Erythroblast (primary cell): ENCODE results near the gene SPX.
A peak's percentile ranks its signal among the peaks of the same experiment; 100 is the strongest.

Experiments used
- DNase-seq, 2 experiments: peaks; one replicate each; lab custom pipeline; 2025; lab: John Stamatoyannopoulos, UW
- GATA1 ChIP-seq: IDR thresholded peaks from 2 replicates; pipeline ENCODE4 v1.6.1; 2011; ENCODE audit warnings: low read depth, mild to moderate bottlenecking, control low read depth, low read length, moderate library complexity
- POLR2A ChIP-seq: IDR thresholded peaks from 2 replicates; pipeline ENCODE4 v1.6.1; 2011; ENCODE audit warnings: mild to moderate bottlenecking, low read length

SPX gene

GRCh38 chr12:21521541-21521940, 4.6 kb upstream of the SPX start:
- peak in 1 of 2 experiments; percentile 12 for DNase-seq
- TF ChIP-seq GATA1 (no peak), POLR2A (no peak)

GRCh38 chr12:21523148-21523547, 2.9 kb upstream of the SPX start:
- no peak for TF ChIP-seq POLR2A
- TF ChIP-seq GATA1: no peak
- DNase-seq: no peak

GRCh38 chr12:21526721-21527345, 737 bp downstream of the SPX start:
- no peak for DNase-seq
- TF ChIP-seq GATA1: no peak
- TF ChIP-seq POLR2A: no peak

- peak; percentile 19 to 29 for DNase-seq
- no peak for TF ChIP-seq GATA1
Observed at GRCh38 chr12:21527451-21528180, 1.5 kb downstream of the SPX start.

GRCh38 chr12:21528953-21529352, 2.9 kb downstream of the SPX start:
- DNase-seq: no peak

DNA sequence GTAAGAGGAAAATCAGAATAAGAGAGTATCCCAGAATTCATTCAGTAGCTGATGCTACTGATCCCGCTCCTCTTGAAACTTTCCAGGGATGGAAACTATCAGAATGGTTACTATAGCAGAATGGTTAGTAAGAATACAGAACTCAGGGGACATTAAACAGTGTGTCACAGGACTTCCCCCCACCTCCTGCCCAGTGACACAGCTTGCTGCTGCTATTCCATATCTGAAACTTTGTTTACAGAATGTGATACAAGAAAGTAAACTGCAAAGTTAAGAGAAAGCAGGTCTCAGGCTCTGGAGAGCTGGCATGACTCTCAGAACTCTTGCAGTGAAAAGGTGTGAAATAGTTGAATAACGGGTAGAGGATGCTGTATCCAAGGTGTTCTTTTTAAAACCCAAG, 3.4 kb downstream of the SPX start:
- TF ChIP-seq GATA1: no peak
- no peak for TF ChIP-seq POLR2A
- DNase-seq: no peak

More at GRCh38 chr12:21528953-21529352, 2.9 kb downstream of the SPX start:
- TF ChIP-seq GATA1 (no peak), POLR2A (no peak)

DNA sequence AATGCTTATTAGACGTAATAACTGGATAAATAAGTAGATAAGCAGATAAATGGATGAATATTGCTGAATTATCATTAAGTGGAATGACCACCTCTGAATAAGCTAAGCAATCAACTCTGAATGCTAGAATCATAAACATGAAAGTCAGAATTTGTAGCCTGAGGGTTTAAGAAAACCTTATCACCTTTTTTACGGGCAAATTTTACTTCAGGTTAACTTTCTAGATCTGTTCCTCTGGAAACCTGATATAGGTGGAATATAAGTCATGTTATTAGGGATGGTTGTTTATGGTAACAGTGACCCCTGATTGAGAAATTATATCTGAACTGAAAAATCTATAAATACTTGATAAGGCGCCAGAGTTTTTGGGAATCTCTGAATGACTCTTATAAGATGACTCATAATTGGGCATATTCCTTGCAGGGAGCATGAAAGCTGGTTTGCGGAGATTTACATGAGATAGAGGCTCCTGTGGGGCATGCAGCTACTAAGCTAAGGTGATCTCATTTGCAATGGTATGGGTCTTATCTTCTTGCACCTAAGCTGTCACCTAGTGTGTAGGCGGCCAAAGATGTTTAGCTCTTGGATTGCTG, 12.1 kb downstream of the SPX start:
- TF ChIP-seq POLR2A: no peak
- TF ChIP-seq GATA1: no peak
- DNase-seq: no peak

GRCh38 chr12:21539797-21540196, 13.7 kb downstream of the SPX start:
- no peak for TF ChIP-seq GATA1
- TF ChIP-seq POLR2A: no peak
- DNase-seq: no peak

DNA sequence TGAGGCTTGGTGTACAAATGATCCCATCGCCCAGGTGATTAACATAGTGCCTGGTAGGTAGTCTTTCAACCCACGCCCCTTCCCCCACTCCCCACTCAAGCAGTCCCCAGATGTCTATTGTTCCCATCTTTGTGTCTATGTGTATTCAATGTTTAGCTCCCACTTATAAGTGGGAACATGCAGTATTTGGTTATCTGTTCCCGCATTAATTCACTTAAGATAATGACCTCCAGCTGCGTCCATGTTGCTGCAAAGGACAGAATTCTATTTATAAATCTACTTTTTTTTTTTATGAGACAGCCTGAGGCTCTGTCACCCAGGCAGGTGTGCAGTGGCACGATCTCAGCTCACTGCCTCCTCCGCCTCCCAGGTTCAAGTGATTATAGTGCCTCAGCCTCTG, 15.7 kb downstream of the SPX start:
- no peak for DNase-seq
- no peak for TF ChIP-seq POLR2A
- TF ChIP-seq GATA1: no peak

DNA sequence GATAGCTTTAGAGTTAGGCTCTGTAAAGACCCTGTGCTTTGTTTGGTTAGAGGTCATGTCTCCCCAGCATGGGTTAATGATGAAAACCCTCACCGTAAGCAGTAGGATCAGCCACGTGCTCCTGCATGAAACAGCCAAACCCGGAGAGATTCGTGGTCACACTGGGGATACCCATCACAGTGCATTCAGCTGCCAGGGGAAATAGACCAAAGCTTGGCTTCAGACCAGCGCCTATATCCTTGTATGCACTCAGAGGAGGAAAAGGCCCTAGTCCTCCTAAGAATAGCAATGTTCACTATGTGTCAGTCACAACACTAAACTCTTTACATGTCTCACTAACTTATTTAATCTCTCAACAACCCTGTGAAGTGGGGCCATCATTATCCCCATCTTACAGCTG, 16.3 kb downstream of the SPX start:
- TF ChIP-seq POLR2A (no peak), GATA1 (no peak)
- DNase-seq: no peak

DNA sequence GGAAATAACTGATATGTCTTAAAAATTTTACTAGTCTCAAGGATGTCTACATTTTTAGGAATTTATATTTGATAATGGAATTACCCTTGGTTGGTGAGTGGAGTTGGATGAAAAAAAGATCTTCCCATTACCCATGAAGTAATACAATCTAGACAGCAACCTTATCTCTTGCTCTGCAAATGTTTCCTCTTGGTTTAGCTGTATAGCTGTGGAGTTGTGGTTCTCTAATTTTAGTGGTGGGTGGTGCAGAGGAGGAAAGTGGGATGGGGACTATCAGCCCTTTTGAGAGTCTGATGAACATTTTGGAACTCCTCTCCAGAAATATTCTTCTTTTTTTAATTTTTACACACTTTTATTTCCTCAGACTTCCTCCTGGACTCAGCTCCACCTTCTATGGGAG, 17.1 kb downstream of the SPX start:
- TF ChIP-seq GATA1: no peak
- TF ChIP-seq POLR2A: no peak
- no peak for DNase-seq

DNA sequence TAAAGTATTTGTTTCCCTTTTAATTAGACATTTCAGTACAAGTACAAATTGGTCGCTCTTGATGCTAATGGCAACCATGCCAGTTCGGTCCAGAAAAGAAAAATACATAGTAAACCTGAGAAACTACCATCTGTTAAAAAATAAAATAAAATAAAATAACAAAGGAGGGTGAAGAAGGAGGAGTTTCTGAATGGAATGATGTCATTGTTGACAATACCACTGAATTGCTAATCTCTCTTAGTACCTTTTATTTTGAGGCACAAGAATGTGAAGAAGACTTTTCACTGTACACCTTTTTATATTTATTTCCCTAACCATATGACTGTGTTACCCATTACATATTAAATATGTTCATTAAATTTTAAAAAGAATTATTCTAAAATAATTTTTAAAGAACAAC, 19.5 kb downstream of the SPX start:
- no peak for TF ChIP-seq GATA1
- no peak for TF ChIP-seq POLR2A
- DNase-seq: no peak

GRCh38 chr12:21546716-21547115, 20.6 kb downstream of the SPX start:
- no peak for DNase-seq
- TF ChIP-seq POLR2A (no peak), GATA1 (no peak)

DNA sequence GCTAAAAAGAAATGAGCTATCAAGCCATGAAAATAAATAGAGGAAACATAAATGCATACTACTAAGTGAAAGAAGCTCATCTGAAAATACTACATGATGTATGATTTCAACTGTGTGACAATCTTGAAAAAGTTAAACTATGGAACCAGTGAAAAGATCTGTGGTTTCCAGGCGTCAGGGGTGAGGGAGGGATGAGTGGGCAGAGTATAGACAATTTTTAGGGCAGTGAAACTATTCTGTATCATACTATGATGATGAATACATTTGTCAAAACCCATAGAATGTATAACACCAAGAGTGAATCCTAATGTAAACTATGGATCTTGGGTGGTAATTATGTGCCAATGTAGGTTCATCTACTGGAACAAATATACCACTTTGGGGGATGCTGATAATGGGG, 21.3 kb downstream of the SPX start:
- DNase-seq: no peak
- no peak for TF ChIP-seq GATA1
- no peak for TF ChIP-seq POLR2A
